ENCODE data around the gene NOP9.

Gene NOP9

GRCh38 chr14:24283796-24284460, 15.7 kb upstream of the NOP9 start:
- DNase-seq (ENCODE audit: low read depth), result no peak

- no peak for DNase-seq (ENCODE audit: low read depth)
These were observed 15.1 kb upstream of the NOP9 start for GRCh38 chr14:24284501-24285035.

- DNase-seq (ENCODE audit: low read depth), result no peak
These were observed 14.3 kb upstream of the NOP9 start for GRCh38 chr14:24285351-24285750.

GRCh38 chr14:24286996-24287395, 12.7 kb upstream of the NOP9 start:
- no peak for DNase-seq (ENCODE audit: low read depth)

- no peak for DNase-seq (ENCODE audit: low read depth)
These were observed 9.9 kb upstream of the NOP9 start for GRCh38 chr14:24289649-24290280.

GRCh38 chr14:24290746-24291145, 8.9 kb upstream of the NOP9 start:
- no peak for DNase-seq (ENCODE audit: low read depth)

GRCh38 chr14:24291446-24292117, 8.1 kb upstream of the NOP9 start:
- DNase-seq (ENCODE audit: low read depth), result no peak

- no peak for DNase-seq (ENCODE audit: low read depth)
These were observed 7.4 kb upstream of the NOP9 start for GRCh38 chr14:24292118-24292807.

- no peak for DNase-seq (ENCODE audit: low read depth)
These were observed 6.1 kb upstream of the NOP9 start for GRCh38 chr14:24293525-24293924.

- DNase-seq (ENCODE audit: low read depth), result peak; percentile 53
These were observed 3.1 kb upstream of the NOP9 start for GRCh38 chr14:24296341-24297157.

- DNase-seq (ENCODE audit: low read depth), result no peak
These were observed 2.3 kb upstream of the NOP9 start for GRCh38 chr14:24297190-24297964.

- no peak for DNase-seq (ENCODE audit: low read depth)
These were observed 777 bp upstream of the NOP9 start for GRCh38 chr14:24298892-24299254.

- no peak for DNase-seq (ENCODE audit: low read depth)
These were observed 803 bp downstream of the NOP9 start for GRCh38 chr14:24300326-24300980.

GRCh38 chr14:24304019-24304387, 4.4 kb downstream of the NOP9 start:
- no peak for DNase-seq (ENCODE audit: low read depth)

- no peak for DNase-seq (ENCODE audit: low read depth)
These were observed 7.5 kb downstream of the NOP9 start for GRCh38 chr14:24307156-24307574.

- peak; percentile 41 for DNase-seq (ENCODE audit: low read depth)
These were observed 8.1 kb downstream of the NOP9 start, which contains the start of gene CIDEB for GRCh38 chr14:24307575-24308341. Gene CIDEB (minus strand): TSS chr14:24307977. CDS start chr14:24307858, 119 bp downstream.

- DNase-seq (ENCODE audit: low read depth), result no peak
These were observed 8.9 kb downstream of the NOP9 start for GRCh38 chr14:24308342-24309124.

- no peak for DNase-seq (ENCODE audit: low read depth)
These were observed 10.1 kb downstream of the NOP9 start, which contains the start of gene LTB4R2 for GRCh38 chr14:24309538-24310264. Gene LTB4R2 (plus strand): TSS chr14:24310140. CDS start chr14:24310665, 525 bp downstream.
